DMS79 (cell line): ENCODE results near the gene XRCC5.
"Not testable (repeated sequence)": the region's sequence is repeated elsewhere in the genome, so short reads cannot be mapped to it uniquely, and the experiment has no call there.

Experiments used
- DNase-seq: peaks from one replicate; lab custom pipeline; 2025; lab: John Stamatoyannopoulos, UW

The XRCC5 gene

GRCh38 chr2:216201692-216202306 is 92.7 kb downstream of the XRCC5 start:
- no peak for DNase-seq

- DNase-seq: no peak
These were observed 93.6 kb downstream of the XRCC5 start for GRCh38 chr2:216202626-216203250.

GRCh38 chr2:216205486-216205885 is 96.3 kb downstream of the XRCC5 start:
- no peak for DNase-seq

GRCh38 chr2:216206041-216206703 is 97.0 kb downstream of the XRCC5 start:
- DNase-seq: no peak

- DNase-seq: no peak
These were observed 97.7 kb downstream of the XRCC5 start for GRCh38 chr2:216206821-216207220.

- not testable (repeated sequence) for DNase-seq
These were observed 99.5 kb downstream of the XRCC5 start for GRCh38 chr2:216208661-216209060.

GRCh38 chr2:216210701-216211540 is 101.8 kb downstream of the XRCC5 start:
- DNase-seq: no peak

- no peak for DNase-seq
These were observed 102.5 kb downstream of the XRCC5 start for GRCh38 chr2:216211614-216212145.

GRCh38 chr2:216214768-216215167 is 105.6 kb downstream of the XRCC5 start:
- no peak for DNase-seq

GRCh38 chr2:216215658-216216390 is 106.7 kb downstream of the XRCC5 start:
- no peak for DNase-seq

- DNase-seq: no peak
These were observed 108.1 kb downstream of the XRCC5 start for GRCh38 chr2:216216951-216217903.

GRCh38 chr2:216217904-216218260 is 108.7 kb downstream of the XRCC5 start:
- DNase-seq: no peak

GRCh38 chr2:216219861-216220260 is 110.7 kb downstream of the XRCC5 start:
- DNase-seq: no peak

GRCh38 chr2:216220976-216221375 is 111.8 kb downstream of the XRCC5 start:
- no peak for DNase-seq

- DNase-seq: no peak
These were observed 112.7 kb downstream of the XRCC5 start for GRCh38 chr2:216221811-216222210.

GRCh38 chr2:216222650-216223352 is 113.7 kb downstream of the XRCC5 start:
- DNase-seq: no peak

GRCh38 chr2:216224388-216224787 is 115.2 kb downstream of the XRCC5 start:
- DNase-seq: no peak

- no peak for DNase-seq
These were observed 120.2 kb downstream of the XRCC5 start for GRCh38 chr2:216229277-216229914.

GRCh38 chr2:216231867-216232266 is 122.7 kb downstream of the XRCC5 start:
- no peak for DNase-seq
